ENCODE results near the gene NTRK2.

- TF ChIP-seq, protein P1, sequence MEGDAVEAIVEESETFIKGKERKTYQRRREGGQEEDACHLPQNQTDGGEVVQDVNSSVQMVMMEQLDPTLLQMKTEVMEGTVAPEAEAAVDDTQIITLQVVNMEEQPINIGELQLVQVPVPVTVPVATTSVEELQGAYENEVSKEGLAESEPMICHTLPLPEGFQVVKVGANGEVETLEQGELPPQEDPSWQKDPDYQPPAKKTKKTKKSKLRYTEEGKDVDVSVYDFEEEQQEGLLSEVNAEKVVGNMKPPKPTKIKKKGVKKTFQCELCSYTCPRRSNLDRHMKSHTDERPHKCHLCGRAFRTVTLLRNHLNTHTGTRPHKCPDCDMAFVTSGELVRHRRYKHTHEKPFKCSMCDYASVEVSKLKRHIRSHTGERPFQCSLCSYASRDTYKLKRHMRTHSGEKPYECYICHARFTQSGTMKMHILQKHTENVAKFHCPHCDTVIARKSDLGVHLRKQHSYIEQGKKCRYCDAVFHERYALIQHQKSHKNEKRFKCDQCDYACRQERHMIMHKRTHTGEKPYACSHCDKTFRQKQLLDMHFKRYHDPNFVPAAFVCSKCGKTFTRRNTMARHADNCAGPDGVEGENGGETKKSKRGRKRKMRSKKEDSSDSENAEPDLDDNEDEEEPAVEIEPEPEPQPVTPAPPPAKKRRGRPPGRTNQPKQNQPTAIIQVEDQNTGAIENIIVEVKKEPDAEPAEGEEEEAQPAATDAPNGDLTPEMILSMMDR (IDR thresholded peaks at IDR 0.05) = no peak
- TF ChIP-seq POLR2A (IDR thresholded peaks at IDR 0.05) = no peak
These were observed 217.3 kb downstream of the NTRK2 start for GRCh38 chr9:84886866-84887265.

Data from vagina (tissue), 2 donors.